ENCODE results near the gene PPARG. TPM values are rescaled to one million over a fixed set of nuclear protein-coding genes. Genes with fewer than 3 reads are reported as not detected.

The PPARG gene
- total and polyA plus RNA-seq, 2 donors (not counting 3 experiments of a cell fraction or from before 2014, with no cell fraction given), result 0.15 to 1.3 TPM

GRCh38 chr3:12317914-12318313, 29.0 kb downstream of the PPARG start:
- H3K4me2 ChIP-seq (ENCODE audit: insufficient read depth, low read length), result no peak overlapping the region
- H3K79me2 ChIP-seq (ENCODE audit: control insufficient read depth, insufficient read depth, low read length), result no peaks in the 10 kb centered on the region
- no peak overlapping the region for H3K9ac ChIP-seq (replicated peaks; ENCODE audit: extremely low read depth, insufficient read depth, low read length)
- peaks cover 3 to 12% of the 10 kb centered on the region in 2 experiments for H3K27me3 ChIP-seq (ENCODE audit: control insufficient read depth in 2 of 2, insufficient read depth in 2 of 2, low read length in 2 of 2)
- dilution Hi-C loops (cut with MboI; ENCODE audit: extremely low pct_ligation_motif_present, low sequenced_read_pairs) (no loop called here), intact Hi-C loops (cut with micrococcal nuclease) (loop anchor here (5.0 kb wide), 2 partner anchors 164 to 181 kb away; partner anchors contain the start of gene TSEN2)
- H3K9me1 ChIP-seq (replicated peaks; ENCODE audit: control insufficient read depth, extremely low read depth, insufficient read depth, low read length), result no peaks in the 10 kb centered on the region
- TF ChIP-seq MYC (IDR thresholded peaks at IDR 0.05; ENCODE audit: low read depth, low read length) (no peak), EZH2 (IDR thresholded peaks at IDR 0.05; ENCODE audit: borderline replicate concordance, low read depth, low read length, severe bottlenecking) (no peak), FOS (IDR thresholded peaks at IDR 0.05; ENCODE audit: borderline replicate concordance, insufficient read depth, low read length) (no peak), GATA2 (IDR thresholded peaks at IDR 0.05; ENCODE audit: insufficient read depth, insufficient read length, low read depth, low read length) (no peak), JUN (IDR thresholded peaks at IDR 0.05; ENCODE audit: borderline replicate concordance, insufficient read depth, insufficient read length, low read depth) (no peak), POLR2A (IDR thresholded peaks at IDR 0.05; ENCODE audit: low read depth, low read length) (no peak), MAX (IDR thresholded peaks at IDR 0.05; ENCODE audit: insufficient read depth, insufficient read length) (no peak), POLR2AphosphoS5 (IDR thresholded peaks at IDR 0.05; ENCODE audit: insufficient read depth, low read depth, low read length) (no peak), CTCF (IDR thresholded peaks at IDR 0.05; ENCODE audit: extremely low read depth in 1 of 2, insufficient read depth in 1 of 2, low read depth in 1 of 2, low read length in 2 of 2) (no peak)
- CTCF ChIA-PET, result no interaction called here
- FAIRE-seq (no peak), DNase-seq (ENCODE audit: low read depth, low spot score) (no peak)
- H3K9me3 ChIP-seq (replicated peaks; ENCODE audit: control insufficient read depth, insufficient read depth, low read length), result no peaks in the 10 kb centered on the region
- H3K4me3 ChIP-seq (replicated peaks in 1 of 3; ENCODE audit: insufficient read depth in 1 of 3, low read depth in 1 of 3, low read length in 3 of 3), result no peak overlapping the region
- no peaks in the 10 kb centered on the region for H3K36me3 ChIP-seq (ENCODE audit: control insufficient read depth in 2 of 2, extremely low read depth in 1 of 2, insufficient read depth in 2 of 2, low read length in 2 of 2)
- POLR2A ChIA-PET, result no interaction called here
- no peaks in the 10 kb centered on the region for H4K20me1 ChIP-seq (replicated peaks; ENCODE audit: control insufficient read depth, extremely low read depth, insufficient read depth, low read length)
- BruUV-seq (replicated peaks), result no TSS peak
- no peak overlapping the region for H3K27ac ChIP-seq (ENCODE audit: insufficient read depth, low read depth, low read length)
- H2AFZ ChIP-seq (ENCODE audit: low read depth, low read length), result no peak overlapping the region
- H3K4me1 ChIP-seq (ENCODE audit: control insufficient read depth, extremely low read depth, insufficient read depth, low read length), result peaks cover 10% of the 10 kb centered on the region

Data from endothelial cell of umbilical vein (primary cell).